NCI-H128 (cell line): ENCODE results near the gene CGNL1.

ENCODE experiments used
- DNase-seq: peaks from one replicate; lab custom pipeline; 2025; ENCODE audit not compliant: unreplicated experiment; lab: John Stamatoyannopoulos, UW

The CGNL1 gene

DNA sequence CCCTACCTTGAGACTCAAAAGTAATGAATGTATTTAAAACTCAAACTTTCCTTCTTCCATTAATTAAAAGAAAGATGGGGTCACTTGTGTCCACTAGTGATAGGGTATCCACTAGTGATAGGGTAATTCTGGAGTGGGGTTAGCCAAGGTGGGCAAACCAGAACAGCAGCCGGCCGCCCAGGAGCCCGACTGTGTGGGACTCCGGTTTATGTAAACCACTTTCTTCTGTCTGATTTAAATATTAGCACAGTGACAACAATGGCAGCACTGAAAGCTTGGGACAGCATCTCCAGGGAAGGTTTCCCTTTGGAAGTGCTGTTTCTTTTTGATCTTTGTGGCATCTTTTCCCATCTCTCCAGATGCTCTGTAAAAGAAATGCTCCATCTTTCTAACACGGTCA is 216.1 kb downstream of the CGNL1 start:
- DNase-seq: no peak

DNA sequence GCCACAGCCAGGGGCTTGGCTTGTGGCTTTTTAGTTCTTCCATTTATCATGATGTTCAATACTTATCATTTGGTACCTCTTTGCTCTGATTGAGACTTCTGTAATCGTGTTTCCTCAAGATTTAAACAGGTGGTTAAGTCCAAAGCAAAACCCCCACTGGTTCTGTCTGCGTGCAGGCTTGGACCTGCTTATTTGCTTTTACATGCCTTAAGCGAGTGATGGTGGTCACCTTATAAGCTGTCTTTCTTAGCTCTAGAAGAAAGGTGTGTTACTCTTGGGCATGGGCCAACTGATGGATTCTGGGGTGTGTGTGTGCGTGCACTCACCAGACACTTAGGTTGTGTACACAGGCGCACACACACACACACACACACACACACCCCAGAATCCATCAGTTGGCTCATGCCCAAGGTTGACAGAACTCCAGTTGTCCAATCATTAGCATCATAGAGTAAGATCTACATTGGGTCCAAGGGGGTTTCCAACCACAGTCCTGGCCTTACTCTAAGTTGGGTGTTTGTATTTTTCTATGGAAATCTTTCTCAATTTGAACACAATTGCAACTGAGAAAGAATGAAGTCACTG is 216.6 kb downstream of the CGNL1 start:
- no peak for DNase-seq

DNA sequence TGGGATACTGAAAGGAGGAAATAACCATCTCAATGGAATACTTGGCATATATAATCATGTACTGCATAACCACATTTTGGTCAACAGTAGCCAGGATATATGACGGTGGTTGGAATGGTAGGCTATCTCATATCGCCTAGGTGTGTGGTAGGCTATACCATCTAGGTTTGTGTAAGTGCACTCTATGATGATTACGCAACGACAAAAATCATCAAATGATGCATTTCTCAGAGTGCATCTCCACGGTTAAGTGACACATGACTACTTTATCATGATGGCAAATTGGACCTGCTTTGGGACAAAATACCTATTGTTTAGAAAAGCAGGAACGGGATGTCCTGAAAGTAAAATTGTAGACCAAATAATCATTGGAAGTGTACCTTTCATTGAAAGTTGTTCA is 218.2 kb downstream of the CGNL1 start:
- no peak for DNase-seq

GRCh38 chr15:57595011-57595866 is 218.9 kb downstream of the CGNL1 start:
- DNase-seq: no peak

DNA sequence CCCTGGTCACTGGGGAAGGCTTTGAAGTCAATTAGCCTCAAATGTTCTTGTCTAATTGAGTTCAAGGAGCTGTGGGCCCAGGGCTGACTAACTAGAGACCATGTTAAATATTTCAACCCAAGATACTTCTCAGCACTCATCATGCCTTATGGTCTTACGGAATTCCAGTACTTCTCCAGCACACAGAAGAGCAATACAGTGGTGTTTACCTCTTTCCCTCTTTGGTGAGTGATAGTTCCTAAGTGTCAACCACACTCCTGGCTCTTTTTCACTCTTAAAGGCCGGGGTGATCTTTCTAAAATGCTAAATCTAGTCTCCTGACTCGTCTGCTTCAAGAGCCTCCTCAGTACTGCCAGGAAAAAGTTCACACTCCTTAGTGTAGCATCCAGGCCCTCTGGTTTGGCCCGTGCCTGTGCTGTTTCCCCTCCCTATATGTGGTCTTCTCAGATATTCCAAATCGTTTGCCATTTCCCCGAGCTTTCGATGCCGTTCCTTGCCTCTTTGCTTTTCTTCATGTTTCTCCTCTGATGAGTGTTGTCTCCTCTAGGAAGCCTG is 220.1 kb downstream of the CGNL1 start:
- no peak for DNase-seq

GRCh38 chr15:57596978-57597377 is 220.7 kb downstream of the CGNL1 start:
- no peak for DNase-seq

- no peak for DNase-seq
Observed at GRCh38 chr15:57597431-57597830, 221.1 kb downstream of the CGNL1 start.

GRCh38 chr15:57598346-57598745 is 222.0 kb downstream of the CGNL1 start:
- no peak for DNase-seq

DNA sequence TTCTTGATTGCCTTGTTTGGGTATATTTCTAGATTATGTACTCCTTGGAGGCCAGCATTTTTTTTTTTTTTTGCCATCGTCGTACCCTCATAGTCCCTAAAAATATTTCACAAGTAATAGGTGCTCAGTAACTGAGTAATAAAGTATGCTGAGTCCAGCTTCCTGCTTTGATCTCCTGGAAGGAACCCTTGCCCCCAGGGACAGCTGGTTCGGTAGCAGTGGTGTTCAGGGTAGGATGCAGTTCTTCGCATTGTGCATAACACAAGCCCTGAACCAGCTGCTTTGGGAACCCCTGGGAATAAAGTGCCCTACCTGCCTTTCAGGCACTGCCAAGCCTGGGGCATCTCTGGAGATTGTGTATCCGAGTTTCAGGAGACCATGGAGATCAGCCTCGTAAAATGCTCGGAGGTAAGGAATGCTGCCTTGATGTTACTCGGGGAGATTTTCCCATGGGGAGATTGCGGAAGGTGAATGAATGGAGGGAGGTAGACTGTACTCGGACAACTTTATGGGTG is 223.0 kb downstream of the CGNL1 start:
- DNase-seq: no peak

DNA sequence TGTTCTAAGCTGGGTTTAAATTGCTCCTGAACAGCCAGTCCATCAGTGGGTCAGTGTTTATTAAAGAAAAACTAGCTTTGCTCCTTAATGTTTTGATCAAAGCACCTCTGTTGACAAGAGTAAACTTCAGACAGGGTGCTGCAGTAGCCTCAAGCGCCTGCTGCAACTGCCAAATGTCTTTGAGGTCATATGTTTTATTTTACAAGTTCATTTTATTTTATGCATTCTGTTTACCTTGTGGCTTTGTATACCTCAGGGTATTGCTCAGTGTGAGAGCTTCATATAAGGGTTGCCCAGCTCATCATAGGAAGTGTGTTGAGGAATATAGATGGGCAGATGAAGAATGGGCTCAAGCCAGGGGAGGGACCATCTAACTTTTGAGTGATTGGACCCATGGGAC is 223.9 kb downstream of the CGNL1 start:
- no peak for DNase-seq
